GM19240 (cell line): ENCODE results near the gene POFUT1.

Experiments used
- DNase-seq: peaks from one replicate; pipeline ENCODE4 v3.0.0; 2011; ENCODE audit warnings: low spot score; ENCODE audit not compliant: insufficient read length

The POFUT1 gene

DNA sequence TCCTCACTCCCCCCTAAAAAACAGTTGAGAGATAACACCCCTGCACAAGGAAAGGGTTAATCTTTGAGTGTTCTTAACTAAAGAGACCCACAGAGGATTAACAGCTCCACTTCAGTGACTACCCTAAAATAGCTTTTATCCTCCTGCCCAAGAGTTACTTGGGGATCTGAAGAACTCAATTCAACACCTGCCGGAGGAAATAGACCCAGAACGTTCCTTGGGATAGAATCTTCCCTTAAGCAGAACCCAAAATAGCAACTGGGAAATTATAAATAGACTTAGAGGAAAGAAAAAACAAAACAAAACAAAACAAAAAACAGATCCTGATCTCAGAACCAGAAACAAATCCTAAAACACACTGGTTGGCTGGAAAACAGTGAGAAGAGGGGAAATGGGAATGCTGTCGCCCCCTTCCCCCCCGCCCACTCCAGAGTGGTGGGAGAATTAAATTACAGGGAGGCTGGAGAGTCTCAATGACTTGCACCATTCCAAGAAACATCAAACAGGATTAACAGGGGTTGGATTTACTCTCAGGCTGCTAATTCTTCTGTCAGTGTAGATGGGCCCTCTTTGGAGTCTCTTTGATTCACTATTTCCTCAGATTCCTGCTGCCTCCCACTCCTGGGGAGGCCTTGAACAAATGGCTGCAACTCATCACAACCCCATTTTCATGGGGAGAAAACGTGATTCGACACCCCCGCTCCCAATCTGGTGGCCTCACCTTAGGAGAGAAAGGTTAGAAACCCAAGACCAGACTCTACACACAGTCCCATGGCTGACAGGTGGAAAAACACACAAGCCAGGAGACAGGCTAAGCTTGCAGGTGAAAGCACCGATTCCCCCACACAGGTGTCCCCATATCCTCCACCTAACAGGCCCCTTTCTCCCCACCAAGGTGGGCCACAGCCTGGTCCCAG lies 1.6 kb upstream of the POFUT1 start:
- DNase-seq: no peak

DNA sequence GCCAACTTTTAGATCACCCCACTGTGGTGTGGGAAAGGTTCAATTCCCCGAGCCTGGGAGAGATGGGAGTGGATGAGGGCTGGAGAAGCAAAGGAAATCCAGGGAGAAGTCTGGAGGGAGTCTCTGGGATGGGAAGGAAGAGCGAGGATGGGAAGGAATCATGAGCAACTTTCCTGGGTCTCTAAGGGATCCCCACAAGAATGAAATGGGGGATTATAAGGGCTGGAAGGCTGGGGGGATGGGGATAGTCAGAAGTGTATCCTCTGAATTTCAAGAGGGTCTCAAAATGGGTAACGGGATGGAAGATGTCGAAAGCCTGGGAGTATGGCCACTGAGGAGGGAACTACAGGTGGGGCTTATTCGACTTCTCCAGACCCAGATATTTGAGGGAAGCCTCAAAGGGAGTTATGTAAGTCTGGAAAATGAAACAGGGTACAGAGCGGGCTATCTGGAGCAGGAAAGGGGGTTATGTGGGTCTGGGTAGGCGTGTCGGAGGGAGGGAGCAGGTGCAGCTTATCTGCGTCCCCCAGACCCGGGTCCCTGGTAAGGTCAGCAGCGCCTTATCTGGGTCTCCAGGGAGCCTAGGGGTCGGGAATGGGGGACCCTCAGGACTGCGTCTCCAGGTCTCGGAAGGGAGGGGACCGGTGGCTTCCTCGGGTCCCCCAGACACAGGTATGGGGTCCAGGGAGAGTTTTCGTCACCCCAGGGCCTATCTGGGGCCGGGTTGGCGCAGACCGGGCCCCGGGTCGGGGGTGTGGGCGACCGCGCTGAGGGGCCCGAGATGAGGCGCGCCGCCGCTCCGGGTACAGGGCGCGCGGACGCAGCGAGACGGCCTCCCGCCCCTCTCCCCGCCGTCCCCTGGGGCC lies 687 bp upstream of the POFUT1 start:
- no peak for DNase-seq

DNA sequence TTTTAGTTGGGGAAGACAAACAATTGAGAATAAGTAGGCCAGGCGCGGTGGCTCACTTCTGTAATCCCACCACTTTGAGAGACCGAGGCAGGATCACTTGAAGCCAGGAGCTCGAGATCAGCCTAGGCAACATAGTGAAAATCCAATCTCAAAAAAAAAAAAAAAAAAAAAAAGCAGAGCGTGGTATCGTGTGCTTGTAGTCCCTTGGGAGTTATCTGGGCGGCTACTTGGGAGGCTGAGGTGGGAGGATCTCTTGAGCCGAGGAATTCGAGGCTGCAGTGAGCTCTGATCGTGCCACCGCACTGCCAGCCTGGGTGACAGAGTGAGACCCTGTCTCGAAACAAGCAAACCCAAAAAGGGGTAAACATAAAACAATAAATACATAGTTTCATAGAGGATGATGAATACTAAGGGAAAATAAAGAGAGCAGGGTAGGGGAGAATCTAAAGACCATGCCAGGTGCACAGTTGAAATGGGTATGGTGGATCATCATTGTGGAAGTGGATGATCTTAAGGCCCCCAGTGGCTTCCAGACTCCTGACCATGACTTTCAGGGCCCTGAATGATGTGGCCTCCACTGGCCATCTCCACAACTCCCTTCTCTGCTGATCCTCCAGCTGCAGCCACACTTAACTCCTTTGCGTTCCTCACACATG lies 947 bp downstream of the POFUT1 start:
- DNase-seq: no peak

DNA sequence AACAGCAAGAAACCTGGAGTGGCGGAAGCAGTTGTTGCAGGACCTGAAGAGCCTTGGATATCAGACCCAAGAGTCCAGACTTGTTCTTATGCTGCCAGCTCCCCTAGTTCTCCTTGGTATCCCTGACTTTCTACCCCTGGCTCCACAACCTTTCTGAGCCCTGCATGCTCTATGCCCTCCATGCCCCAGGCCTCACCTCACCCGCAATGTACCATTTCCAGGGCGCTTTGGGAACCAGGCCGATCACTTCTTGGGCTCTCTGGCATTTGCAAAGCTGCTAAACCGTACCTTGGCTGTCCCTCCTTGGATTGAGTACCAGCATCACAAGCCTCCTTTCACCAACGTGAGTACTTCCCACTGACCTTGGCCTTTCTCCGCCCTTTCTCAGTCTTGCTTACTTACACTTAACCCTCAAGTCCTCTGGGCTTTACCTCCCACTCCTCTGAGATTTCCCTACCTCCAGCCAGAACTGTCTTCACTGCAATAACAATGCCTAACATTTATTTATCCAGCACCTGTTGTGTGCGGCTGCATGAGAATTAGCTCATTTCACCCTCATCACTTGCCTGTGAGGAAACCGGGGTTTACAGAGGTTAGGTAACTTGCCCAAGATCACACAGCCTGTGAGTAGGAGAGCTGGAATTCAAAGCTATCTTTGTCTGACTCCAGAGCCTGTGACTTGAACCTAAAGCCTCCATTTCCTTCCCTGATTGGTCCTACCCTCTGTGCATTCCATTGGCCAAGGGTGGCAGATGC lies 2.3 kb downstream of the POFUT1 start:
- DNase-seq: no peak

DNA sequence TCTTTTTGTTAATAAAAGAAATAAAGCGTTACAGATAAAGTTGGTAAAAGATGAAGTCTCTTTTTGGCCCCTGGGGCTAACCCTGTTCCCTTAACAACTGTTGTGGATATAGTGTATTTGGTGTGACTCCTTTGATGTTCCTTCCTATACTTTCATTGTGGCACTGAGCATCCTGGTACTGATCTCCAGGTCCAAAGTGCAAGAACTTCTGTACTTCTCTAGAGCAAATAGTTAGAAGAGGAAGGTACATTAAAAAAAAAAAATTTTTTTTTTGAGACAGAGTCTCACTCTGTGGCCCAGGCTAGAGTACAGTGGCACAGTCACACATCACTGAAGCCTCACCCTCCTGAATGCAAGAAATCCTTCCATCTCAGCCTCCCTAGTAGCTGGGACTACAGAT lies 6.2 kb downstream of the POFUT1 start:
- DNase-seq: no peak

DNA sequence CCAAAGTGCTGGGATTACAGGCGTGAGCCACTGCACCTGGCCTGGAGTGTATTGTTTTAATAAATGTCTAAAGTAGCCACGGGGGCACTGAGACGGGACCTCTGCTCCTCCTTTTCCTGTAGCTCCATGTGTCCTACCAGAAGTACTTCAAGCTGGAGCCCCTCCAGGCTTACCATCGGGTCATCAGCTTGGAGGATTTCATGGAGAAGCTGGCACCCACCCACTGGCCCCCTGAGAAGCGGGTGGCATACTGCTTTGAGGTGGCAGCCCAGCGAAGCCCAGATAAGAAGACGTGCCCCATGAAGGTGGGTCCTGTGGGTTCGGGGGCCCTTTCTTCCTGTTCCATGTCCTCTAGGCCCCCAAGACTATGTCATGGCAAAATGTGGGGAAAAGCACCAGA lies 7.5 kb downstream of the POFUT1 start:
- DNase-seq: no peak

DNA sequence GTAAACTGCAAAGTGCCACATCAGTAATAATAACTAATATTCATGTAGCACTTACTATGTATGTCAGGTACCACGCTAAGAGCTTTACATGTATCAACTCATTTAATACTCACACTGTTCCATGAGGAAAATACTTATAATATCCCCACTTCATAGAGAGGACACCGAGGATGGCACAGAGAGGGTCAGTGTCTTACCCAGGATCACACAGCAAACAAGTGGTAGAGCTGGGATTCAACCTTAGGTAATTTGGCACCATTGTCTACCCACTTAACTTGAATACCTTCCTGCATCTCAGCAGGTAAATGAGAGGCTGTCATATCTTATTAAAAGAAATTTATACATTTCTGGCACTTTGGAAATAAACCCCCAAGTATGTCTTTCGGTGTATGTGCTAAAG lies 8.0 kb downstream of the POFUT1 start:
- no peak for DNase-seq

DNA sequence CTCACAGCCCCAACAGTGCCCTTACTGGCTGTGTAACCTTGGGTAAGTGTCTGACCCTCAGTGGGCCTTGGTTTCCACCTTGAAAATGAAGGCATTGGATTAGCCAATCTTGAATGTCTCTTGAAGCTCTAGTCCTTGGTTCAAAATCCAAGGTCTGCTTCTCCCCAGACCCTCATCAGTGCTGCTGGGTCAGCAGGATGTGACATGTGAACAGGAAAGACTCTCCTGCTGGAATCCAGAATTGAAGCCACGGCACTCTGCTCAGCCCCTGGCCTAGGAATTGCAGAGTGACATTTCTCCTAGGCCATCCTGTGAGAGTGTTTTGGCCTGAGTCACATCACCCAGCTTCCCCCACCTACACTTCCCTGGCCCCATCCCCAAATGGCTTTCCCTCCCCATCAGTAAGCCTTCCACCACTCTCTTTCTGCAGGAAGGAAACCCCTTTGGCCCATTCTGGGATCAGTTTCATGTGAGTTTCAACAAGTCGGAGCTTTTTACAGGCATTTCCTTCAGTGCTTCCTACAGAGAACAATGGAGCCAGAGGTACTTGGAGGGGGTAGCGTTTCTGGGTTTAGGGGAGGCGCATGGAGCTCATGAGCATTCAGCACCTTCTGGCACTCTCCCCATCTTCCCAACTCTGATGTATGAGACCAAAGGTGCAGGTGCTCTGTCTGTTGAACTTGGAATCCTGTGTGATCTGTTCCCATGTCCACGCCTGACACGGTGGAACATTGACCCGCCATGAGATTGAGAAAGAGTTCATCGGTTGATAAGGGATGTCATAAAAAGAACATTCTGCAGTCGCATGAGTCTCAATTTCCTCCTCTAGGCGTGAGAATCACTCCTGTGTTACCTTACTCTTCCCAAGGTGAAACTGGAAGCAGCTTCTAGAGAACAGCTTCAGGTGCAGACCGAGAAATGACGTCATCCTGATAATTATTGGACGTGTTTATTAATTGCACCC lies 8.8 kb downstream of the POFUT1 start:
- no peak for DNase-seq

DNA sequence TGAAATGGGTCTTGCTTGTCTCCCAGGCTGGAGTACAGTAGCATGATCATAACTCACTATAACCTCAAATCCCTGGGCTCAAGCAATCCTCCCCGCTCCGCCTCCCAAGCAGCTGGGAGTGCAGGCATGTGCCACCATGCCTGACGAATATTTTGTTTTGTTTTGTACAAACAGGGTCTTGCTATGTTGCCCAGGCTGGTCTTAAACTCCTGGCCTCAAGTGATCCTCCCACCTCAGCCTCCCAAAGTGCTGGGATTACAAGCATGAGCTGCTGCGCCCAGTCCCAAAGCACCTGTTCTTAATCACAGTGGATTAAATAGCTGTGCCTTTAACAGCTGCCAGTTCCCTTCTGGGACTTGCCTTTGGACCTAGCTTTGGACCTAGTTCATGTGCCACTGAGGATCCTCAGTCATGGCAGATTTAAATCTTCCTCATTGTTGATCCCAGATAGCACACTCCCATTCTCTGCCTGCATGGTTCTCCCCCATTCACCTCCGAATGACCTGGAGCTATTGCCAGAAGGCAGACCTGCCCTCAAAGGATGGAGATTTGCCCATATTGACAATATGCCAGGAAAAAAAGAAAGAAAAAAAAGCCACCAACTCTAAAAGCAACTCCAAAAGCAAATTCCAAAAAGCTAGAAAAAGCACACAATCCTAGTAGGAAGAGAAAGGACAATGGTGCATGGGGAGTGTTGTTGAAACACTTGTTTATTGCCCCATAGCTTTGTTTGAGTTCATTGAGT lies 10.6 kb downstream of the POFUT1 start:
- DNase-seq: no peak

DNA sequence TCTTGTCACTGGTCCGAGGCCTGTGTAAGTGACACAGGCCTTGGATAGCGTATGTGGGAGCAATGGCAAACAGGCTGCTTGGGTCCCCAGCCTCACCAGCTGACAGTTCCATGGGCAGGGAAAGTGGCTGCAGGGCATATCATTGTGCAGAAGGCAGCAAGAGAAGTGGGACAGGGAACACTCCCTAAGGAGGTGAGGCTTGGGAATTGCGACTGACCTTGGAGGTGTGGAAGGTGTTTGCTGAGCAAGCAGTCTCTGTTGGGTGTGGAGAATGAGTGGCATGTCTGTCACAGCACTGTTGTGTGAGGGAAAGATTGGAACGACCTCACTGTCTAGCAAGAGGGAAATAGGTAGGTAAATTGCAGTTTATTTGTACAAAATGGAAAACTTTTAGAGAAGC lies 16.8 kb downstream of the POFUT1 start:
- DNase-seq: no peak

DNA sequence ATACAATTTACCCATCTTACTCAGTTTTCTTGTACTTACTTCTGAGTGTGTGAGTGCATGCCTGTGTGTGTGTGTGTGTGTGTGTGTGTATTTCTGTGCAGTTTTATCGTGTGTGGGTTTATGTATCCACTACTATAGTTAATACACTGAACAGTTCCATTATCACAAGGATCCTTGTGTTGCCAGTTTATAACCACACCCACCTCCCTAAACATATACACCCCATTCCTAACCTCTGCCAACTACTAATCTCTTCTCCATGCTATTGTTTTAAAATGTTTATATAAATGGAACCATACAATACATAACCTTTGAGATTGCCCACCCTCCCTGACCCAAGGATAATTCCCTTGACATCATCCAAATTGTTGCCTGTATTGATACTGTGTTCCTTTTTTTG lies 18.7 kb downstream of the POFUT1 start:
- DNase-seq: no peak

DNA sequence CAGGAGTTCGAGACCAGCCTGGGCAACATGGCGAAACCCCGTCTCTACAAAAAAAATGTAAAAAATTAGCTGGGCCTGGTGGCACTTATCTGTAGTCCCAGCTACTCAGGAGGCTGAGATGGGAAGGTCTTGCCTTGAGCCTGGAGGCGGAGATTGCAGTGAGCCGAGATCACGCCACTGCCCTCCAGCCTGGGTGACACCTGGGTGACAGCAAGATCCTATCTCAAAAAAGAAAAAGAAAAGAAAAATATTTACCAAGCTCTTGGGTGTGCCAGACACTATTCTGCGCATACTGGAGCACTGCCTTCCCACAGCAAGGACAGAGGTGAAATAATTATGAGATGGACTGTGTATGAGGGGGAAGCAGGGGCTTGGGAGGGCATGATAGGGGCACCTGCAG lies 19.6 kb downstream of the POFUT1 start:
- no peak for DNase-seq

DNA sequence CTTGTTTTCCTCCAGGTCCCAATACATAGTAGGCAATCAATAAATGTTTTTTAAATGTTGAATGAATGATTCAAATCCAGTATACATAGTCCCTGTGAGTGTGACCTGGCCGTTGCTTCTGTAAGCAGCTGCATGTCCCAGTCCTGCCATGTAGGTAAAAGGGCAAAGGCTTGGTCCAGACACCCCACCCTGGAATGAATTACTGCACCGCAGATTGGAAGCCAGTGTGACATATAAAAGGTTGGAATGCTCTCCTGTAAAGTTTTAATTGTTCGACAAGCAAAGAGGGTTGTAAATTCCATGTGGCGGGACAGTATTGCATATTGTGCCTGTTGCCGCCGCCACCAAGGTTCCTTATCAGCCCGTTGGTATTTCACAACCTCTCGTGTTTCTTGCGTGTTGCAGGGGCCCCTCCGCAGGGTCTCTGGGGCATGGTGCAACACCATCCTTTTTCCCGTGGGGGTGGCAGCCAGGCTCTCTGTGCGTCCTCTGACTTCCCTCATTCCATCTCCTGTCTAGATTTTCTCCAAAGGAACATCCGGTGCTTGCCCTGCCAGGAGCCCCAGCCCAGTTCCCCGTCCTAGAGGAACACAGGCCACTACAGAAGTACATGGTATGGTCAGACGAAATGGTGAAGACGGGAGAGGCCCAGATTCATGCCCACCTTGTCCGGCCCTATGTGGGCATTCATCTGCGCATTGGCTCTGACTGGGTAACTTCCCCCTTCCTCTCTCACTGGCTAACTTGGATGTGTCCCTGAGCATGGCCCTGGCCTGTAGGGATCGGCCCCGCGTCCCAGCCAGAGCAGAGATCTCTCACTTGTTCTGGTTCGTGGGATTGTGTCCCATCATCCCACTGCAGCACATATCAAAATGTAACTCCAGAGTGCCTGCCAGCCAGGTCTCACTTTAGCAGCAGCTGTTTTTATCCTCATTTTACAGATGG lies 20.3 kb downstream of the POFUT1 start:
- DNase-seq: no peak

DNA sequence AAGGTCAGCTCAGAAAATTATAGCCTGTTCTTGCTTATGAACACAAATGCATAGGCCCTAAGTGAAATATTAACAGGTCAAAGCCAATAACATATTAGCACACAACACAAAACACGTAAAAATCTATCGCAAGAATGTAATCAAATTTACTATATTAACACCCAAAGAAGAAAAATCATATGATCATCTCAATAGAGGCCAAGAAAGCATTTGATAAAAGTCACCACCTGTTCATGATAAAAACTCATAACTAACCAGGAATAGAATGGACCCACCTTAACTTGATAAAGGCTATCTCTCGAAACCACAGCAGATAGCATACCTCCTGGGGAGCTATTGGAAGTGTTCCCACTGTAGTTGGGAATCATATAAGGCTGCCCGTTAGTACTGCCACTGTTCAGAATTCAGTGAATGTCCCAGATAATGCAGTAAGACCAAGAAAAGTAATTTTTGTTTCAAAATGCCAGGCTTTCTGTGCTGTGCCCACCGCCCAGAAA lies 21.6 kb downstream of the POFUT1 start:
- no peak for DNase-seq

DNA sequence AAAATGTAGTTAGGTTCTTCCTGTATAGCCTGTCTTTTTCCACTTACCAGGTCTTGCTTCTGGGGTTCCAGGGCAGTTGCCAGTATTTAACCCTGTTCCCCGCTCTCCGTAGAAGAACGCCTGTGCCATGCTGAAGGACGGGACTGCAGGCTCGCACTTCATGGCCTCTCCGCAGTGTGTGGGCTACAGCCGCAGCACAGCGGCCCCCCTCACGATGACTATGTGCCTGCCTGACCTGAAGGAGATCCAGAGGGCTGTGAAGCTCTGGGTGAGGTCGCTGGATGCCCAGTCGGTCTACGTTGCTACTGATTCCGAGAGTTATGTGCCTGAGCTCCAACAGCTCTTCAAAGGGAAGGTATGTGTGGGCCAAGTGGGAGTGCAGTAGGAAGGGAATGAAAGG lies 23.0 kb downstream of the POFUT1 start:
- DNase-seq: no peak

DNA sequence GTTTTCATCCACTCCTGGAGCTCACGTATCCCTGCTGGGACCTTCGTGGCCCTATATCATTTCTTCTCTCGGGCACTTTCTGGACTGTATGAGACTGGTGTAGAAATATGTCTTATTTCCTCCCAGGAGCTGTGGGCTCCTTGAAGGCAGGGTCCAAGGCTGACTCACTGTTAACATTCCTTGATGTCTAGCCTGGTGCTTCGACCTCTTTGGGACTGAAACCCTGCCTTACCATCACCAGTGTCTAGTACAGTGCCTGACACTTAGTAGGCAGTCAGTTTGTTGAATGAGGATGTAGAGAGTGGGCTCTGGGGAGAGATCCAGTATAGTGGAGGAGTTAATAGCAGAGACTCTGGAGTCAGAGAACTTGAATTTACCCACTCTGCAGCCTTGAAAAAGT lies 23.6 kb downstream of the POFUT1 start:
- DNase-seq: no peak

DNA sequence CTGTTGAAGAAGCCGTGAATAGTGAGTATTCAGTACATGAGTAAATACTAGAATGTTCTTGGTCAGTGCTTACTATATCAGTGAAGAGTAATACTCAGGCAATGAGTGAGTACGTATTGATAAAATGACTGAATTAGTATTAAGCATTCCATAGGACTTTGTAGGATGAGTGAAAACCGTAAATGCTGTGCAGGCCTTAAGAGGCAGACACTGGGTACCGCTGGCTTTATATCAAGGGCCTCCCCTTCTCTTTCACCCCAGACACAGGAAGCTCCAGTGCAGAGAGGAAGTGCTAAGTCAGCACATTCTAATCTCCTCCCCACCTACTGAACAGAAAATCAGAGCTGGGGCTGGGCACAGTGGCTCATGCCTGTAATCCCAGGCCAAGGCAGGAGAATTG lies 24.2 kb downstream of the POFUT1 start:
- DNase-seq: no peak

DNA sequence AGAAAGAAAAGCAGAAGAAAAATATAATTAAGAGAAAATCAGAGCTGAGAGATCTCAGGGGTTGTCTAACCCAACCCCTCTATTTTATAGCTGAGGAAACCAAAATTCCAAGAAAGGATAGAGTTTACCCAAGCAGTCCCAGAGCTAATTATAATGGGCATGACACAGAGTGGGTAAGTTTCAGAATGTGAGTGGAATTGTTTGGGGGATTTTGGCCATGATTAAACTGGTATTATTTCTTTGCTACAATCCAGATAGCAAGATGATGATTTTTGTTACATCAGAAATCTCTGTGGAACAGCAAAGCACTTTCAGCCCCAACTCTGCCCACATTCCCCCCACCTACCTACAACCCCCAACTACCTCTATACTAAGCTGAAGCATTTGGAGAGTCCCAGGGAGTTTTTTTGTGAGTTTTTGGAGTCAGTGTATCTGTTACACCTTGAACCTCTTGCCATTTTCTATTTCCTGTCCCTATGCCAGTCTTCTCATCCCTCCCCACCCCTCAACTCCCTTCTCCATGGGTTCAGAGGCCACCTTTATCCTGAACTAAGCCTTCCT lies 24.7 kb downstream of the POFUT1 start:
- no peak for DNase-seq
